H9 (cell line): ENCODE measurements around the gene TCEAL9. TPM values are rescaled to one million over a fixed set of nuclear protein-coding genes. Genes with fewer than 3 reads are reported as not detected.
A peak's percentile ranks its signal among the peaks of the same experiment; 100 is the strongest.

Experiments used
- DNase-seq: peaks from one replicate; pipeline ENCODE4 v3.0.0-alpha.2; 2017
- H2AFZ ChIP-seq: one replicate; pipeline ENCODE4 v1.6.1; 2013; ENCODE audit warnings: mild to moderate bottlenecking, low read length, control low read depth, moderate library complexity
- H2AK5ac ChIP-seq: 2 replicates; pipeline ENCODE4 v1.6.1; 2013; ENCODE audit warnings: low read length, control low read depth, mixed read lengths; ENCODE audit not compliant: insufficient read length
- H2BK120ac ChIP-seq: one replicate; pipeline ENCODE4 v1.6.1; 2013; ENCODE audit warnings: low read depth, mild to moderate bottlenecking, low read length, control low read depth, inconsistent platforms; ENCODE audit not compliant: poor library complexity, severe bottlenecking
- H2BK12ac ChIP-seq: 2 replicates; pipeline ENCODE4 v1.6.1; 2013; ENCODE audit warnings: low read length, control low read depth, mixed read lengths, low read depth; ENCODE audit not compliant: insufficient read length
- H2BK15ac ChIP-seq: 2 replicates; pipeline ENCODE4 v1.6.1; 2013; ENCODE audit warnings: low read depth, low read length, control low read depth
- H2BK20ac ChIP-seq: one replicate; pipeline ENCODE4 v1.6.1; 2013; ENCODE audit warnings: low read depth, mild to moderate bottlenecking, low read length, control low read depth, inconsistent platforms; ENCODE audit not compliant: poor library complexity, severe bottlenecking
- H2BK5ac ChIP-seq: 2 replicates; pipeline ENCODE4 v1.6.1; 2013; ENCODE audit warnings: low read length, control low read depth, mixed read lengths; ENCODE audit not compliant: insufficient read length
- H3K14ac ChIP-seq: 2 replicates; pipeline ENCODE4 v1.6.1; 2013; ENCODE audit warnings: low read length, control low read depth; ENCODE audit not compliant: insufficient read depth
- H3K18ac ChIP-seq: 2 replicates; pipeline ENCODE4 v1.6.1; 2013; ENCODE audit warnings: low read depth, mild to moderate bottlenecking, mixed read lengths, low read length, control low read depth; ENCODE audit not compliant: insufficient read length
- H3K23ac ChIP-seq: 2 replicates; pipeline ENCODE4 v1.6.1; 2013; ENCODE audit warnings: low read length, control low read depth, mixed read lengths, low read depth; ENCODE audit not compliant: insufficient read length
- H3K23me2 ChIP-seq: 2 replicates; pipeline ENCODE4 v1.6.1; 2013; ENCODE audit warnings: low read depth, mild to moderate bottlenecking, mixed read lengths, low read length, control low read depth; ENCODE audit not compliant: insufficient read length, poor library complexity, severe bottlenecking
- H3K27ac ChIP-seq: 2 replicates; pipeline ENCODE4 v1.5.1; 2013; ENCODE audit warnings: low read length, control low read depth, mixed read lengths, low read depth; ENCODE audit not compliant: insufficient read length
- H3K27me3 ChIP-seq: 2 replicates; pipeline ENCODE4 v1.6.1; 2013; ENCODE audit warnings: low read length, control low read depth, inconsistent platforms; ENCODE audit not compliant: insufficient read depth
- H3K4ac ChIP-seq: 2 replicates; pipeline ENCODE4 v1.6.1; 2013; ENCODE audit warnings: low read depth, mild to moderate bottlenecking, control low read depth, inconsistent platforms, low read length, moderate library complexity
- H3K4me1 ChIP-seq: 2 replicates; pipeline ENCODE4 v1.6.1; 2013; ENCODE audit warnings: low read length, control low read depth, inconsistent platforms; ENCODE audit not compliant: insufficient read depth
- H3K4me2 ChIP-seq: 2 replicates; pipeline ENCODE4 v1.6.1; 2013; ENCODE audit warnings: low read length, control low read depth, mixed read lengths; ENCODE audit not compliant: insufficient read length, insufficient read depth
- H3K56ac ChIP-seq: 2 replicates; pipeline ENCODE4 v1.6.1; 2013; ENCODE audit warnings: low read depth, mild to moderate bottlenecking, mixed read lengths, low read length, control low read depth; ENCODE audit not compliant: insufficient read length
- H3K79me1 ChIP-seq: 2 replicates; pipeline ENCODE4 v1.6.1; 2013; ENCODE audit warnings: low read depth, mild to moderate bottlenecking, moderate library complexity, low read length, control low read depth, inconsistent platforms; ENCODE audit not compliant: insufficient read depth, poor library complexity, severe bottlenecking
- H3K79me2 ChIP-seq: 2 replicates; pipeline ENCODE4 v1.6.1; 2013; ENCODE audit warnings: low read length, control low read depth, inconsistent platforms; ENCODE audit not compliant: insufficient read depth
- H3K9ac ChIP-seq: 2 replicates; pipeline ENCODE4 v1.6.1; 2013; ENCODE audit warnings: low read length, control low read depth, mixed read lengths; ENCODE audit not compliant: insufficient read length; ENCODE audit errors: extremely low read depth
- H3K9me3 ChIP-seq: one replicate; pipeline ENCODE4 v1.6.1; 2013; ENCODE audit warnings: low read depth, low read length, inconsistent platforms; ENCODE audit not compliant: control insufficient read depth
- H3T11ph ChIP-seq: one replicate; pipeline ENCODE4 v1.6.1; 2013; ENCODE audit warnings: mild to moderate bottlenecking, low read length, control low read depth, inconsistent platforms
- H4K20me1 ChIP-seq: one replicate; pipeline ENCODE4 v1.6.1; 2013; ENCODE audit not compliant: control insufficient read depth, insufficient read length, insufficient read depth
- H4K5ac ChIP-seq: 2 replicates; pipeline ENCODE4 v1.6.1; 2013; ENCODE audit warnings: low read depth, mild to moderate bottlenecking, mixed read lengths, low read length, control low read depth; ENCODE audit not compliant: insufficient read length
- H4K8ac ChIP-seq: replicated peaks from 2 replicates; pipeline ENCODE4 v1.6.1; 2013; ENCODE audit warnings: low read length, control low read depth, mixed read lengths, low read depth; ENCODE audit not compliant: insufficient read length
- H4K91ac ChIP-seq: 2 replicates; pipeline ENCODE4 v1.6.1; 2013; ENCODE audit warnings: low read depth, mild to moderate bottlenecking, moderate library complexity, mixed read lengths, low read length, control low read depth; ENCODE audit not compliant: insufficient read length
- H3K27ac Mint-ChIP-seq, 3 experiments: 2 replicates in 2 of 3; 3 replicates in 1 of 3; pipeline ENCODE4 v1.8.0; 2020 to 2021; ENCODE audit warnings: mixed read lengths in 3 of 3, mild to moderate bottlenecking in 1 of 3, moderate library complexity in 1 of 3
- H3K27me3 Mint-ChIP-seq: 2 replicates; pipeline ENCODE4 v1.8.0; 2021; ENCODE audit warnings: low read depth, mild to moderate bottlenecking, moderate library complexity, mixed read lengths
- H3K36me3 Mint-ChIP-seq, 3 experiments: 2 replicates in 2 of 3; 3 replicates in 1 of 3; pipeline ENCODE4 v1.8.0; 2020 to 2021; ENCODE audit warnings: low read depth in 3 of 3, mixed read lengths in 3 of 3; ENCODE audit not compliant: insufficient read depth in 1 of 3
- H3K4me1 Mint-ChIP-seq, 2 experiments: 2 replicates each; pipeline ENCODE4 v1.8.0; 2020; ENCODE audit warnings: mixed read lengths in 2 of 2
- H3K4me3 Mint-ChIP-seq, 2 experiments: 2 replicates in 1 of 2; 3 replicates in 1 of 2; pipeline ENCODE4 v1.8.0; 2020 to 2021; ENCODE audit warnings: mild to moderate bottlenecking in 2 of 2, mixed read lengths in 2 of 2, moderate library complexity in 1 of 2
- H3K9me3 Mint-ChIP-seq, 2 experiments: 2 replicates in 1 of 2; 3 replicates in 1 of 2; pipeline ENCODE4 v1.8.0; 2020; ENCODE audit warnings: mild to moderate bottlenecking in 2 of 2, mixed read lengths in 2 of 2, moderate library complexity in 1 of 2
- WGBS: extraction: QIAGEN DNeasy Blood & Tissue Kit; methylation state at CpG from one replicate; pipeline ENCODE4 v1.1.7; 2013; ENCODE audit warnings: missing lambda C conversion rate, low lambda C conversion rate, mixed read lengths; ENCODE audit not compliant: insufficient read length; ENCODE audit errors: extremely low coverage; 5-methylcytosine and 5-hydroxymethylcytosine counted together
- total RNA-seq: library from RNA; stranded (reverse); gene quantifications from 2 replicates; pipeline ENCODE4 v1.2.1, GENCODE V29; 2021
- TF ChIP-seq, protein P1 (sequence below): fragments of 200-600 bp; sonication (generic); conservative IDR thresholded peaks from 3 replicates; pipeline ENCODE4 v1.8.0; 2021; ENCODE audit warnings: antibody characterized with exemption, mild to moderate bottlenecking

Gene TCEAL9
- total RNA-seq, 1 experiment from 2014 or later = 30.5 TPM

DNA sequence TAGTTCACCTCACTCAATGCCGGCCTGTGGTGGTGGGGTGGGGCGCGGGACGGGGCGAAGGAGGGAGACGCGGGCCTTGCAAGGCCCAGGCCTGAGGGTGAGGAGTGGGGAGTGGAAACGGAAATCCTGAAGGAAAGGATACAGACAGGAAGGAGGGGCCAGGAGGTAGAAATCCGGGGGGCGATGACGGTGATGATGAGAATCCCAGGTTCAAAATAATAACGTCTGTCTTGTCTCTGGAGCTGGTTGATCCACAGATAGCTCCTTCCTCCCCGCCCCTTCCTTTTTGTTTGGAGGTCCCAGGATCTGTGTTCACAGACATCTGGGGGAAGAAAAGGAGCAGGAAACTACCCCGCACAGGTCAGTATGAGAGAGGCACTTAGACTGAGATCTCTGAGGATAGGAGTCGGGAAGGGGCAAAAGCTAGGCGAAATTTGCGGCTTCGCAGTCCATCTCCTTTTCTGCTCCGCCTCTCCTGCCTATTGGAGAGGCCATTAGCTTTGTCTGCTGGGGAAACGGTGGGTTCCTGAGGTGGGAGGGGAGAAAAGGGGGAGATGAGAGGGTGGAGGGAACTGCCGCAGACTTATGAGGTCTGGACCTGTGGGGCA lies 25.5 kb upstream of the TCEAL9 start:
- H3K4me1 Mint-ChIP-seq = peaks cover 26 to 28% of the 10 kb centered on the region in 2 experiments
- no peak overlapping the region for H2AFZ ChIP-seq
- no peaks in the 10 kb centered on the region for H3K23me2 ChIP-seq
- H3K23ac ChIP-seq = no peak overlapping the region
- H2AK5ac ChIP-seq = no peak overlapping the region
- no peaks in the 10 kb centered on the region; a peak in 1 of 7 replicates for H3K36me3 Mint-ChIP-seq
- H3K9me3 ChIP-seq = no peaks in the 10 kb centered on the region
- no peak overlapping the region for H2BK12ac ChIP-seq
- H4K5ac ChIP-seq = no peak overlapping the region
- no peaks in the 10 kb centered on the region for H3K79me1 ChIP-seq
- no peaks in the 10 kb centered on the region for H3K27me3 Mint-ChIP-seq
- H2BK20ac ChIP-seq = no peak overlapping the region
- H3K27ac ChIP-seq = no peak overlapping the region
- peak overlapping the region; percentile 51 to 74 for H3K4me3 Mint-ChIP-seq
- H4K91ac ChIP-seq = no peak overlapping the region
- DNase-seq = peak; percentile 71
- H3K79me2 ChIP-seq = no peaks in the 10 kb centered on the region
- H3T11ph ChIP-seq = no peak overlapping the region
- peak overlapping the region in 2 of 3 experiments; percentile 56 to 83; a peak in 5 of 7 replicates for H3K27ac Mint-ChIP-seq
- H4K8ac ChIP-seq = no peak overlapping the region
- no peak overlapping the region for H2BK5ac ChIP-seq
- no peak overlapping the region for H3K56ac ChIP-seq
- H3K27me3 ChIP-seq = no peaks in the 10 kb centered on the region
- H3K4ac ChIP-seq = no peak overlapping the region
- no peak overlapping the region for H2BK15ac ChIP-seq
- no peaks in the 10 kb centered on the region for H4K20me1 ChIP-seq
- no peak overlapping the region for H3K18ac ChIP-seq
- H3K4me1 ChIP-seq = no peaks in the 10 kb centered on the region; the same call in 1 of the 2 replicates
- no peak overlapping the region for H3K14ac ChIP-seq
- H3K9ac ChIP-seq = no peak overlapping the region
- TF ChIP-seq, protein P1, sequence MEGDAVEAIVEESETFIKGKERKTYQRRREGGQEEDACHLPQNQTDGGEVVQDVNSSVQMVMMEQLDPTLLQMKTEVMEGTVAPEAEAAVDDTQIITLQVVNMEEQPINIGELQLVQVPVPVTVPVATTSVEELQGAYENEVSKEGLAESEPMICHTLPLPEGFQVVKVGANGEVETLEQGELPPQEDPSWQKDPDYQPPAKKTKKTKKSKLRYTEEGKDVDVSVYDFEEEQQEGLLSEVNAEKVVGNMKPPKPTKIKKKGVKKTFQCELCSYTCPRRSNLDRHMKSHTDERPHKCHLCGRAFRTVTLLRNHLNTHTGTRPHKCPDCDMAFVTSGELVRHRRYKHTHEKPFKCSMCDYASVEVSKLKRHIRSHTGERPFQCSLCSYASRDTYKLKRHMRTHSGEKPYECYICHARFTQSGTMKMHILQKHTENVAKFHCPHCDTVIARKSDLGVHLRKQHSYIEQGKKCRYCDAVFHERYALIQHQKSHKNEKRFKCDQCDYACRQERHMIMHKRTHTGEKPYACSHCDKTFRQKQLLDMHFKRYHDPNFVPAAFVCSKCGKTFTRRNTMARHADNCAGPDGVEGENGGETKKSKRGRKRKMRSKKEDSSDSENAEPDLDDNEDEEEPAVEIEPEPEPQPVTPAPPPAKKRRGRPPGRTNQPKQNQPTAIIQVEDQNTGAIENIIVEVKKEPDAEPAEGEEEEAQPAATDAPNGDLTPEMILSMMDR = no peak
- H2BK120ac ChIP-seq = no peak overlapping the region
- peaks cover 3 to 50% of the 10 kb centered on the region in 2 experiments; a peak in 3 of 5 replicates for H3K9me3 Mint-ChIP-seq
- peak overlapping the region; percentile 37 for H3K4me2 ChIP-seq
- WGBS = no CpG with 5 or more reads among the region's 21 CpGs
